HepG2 (cell line): Measurements from ENCODE around the gene LRRC25.

Experiments used
- CREB1 ChIP-seq, 2 experiments: fragments of 450-650 bp in 1 of 2; IDR thresholded peaks; 2 replicates each; pipeline ENCODE4 v1.6.1; 2016 to 2017; ENCODE audit warnings: control low read depth in 1 of 2, mild to moderate bottlenecking in 1 of 2, missing compliant biosample characterization in 1 of 2, missing genetic modification characterization in 1 of 2
- FOXM1 ChIP-seq: sonication (generic); formaldehyde crosslinking; IDR thresholded peaks from 2 replicates; pipeline ENCODE4 v1.5.0; 2020; ENCODE audit warnings: missing genetic modification reagents
- MTA3 ChIP-seq: sonication (generic); formaldehyde crosslinking; IDR thresholded peaks from 2 replicates; pipeline ENCODE4 v1.4.0; 2020; ENCODE audit warnings: missing genetic modification reagents
- ZBTB21 ChIP-seq: sonication (generic); formaldehyde crosslinking; IDR thresholded peaks from 2 replicates; pipeline ENCODE4 v1.4.0; 2020; ENCODE audit warnings: missing genetic modification reagents
- ZNF652 ChIP-seq: IDR thresholded peaks from 2 replicates; pipeline ENCODE4 v1.6.1; 2016; ENCODE audit warnings: low read depth, borderline replicate concordance
- TF ChIP-seq, protein P1 (sequence below): sonication (generic); formaldehyde crosslinking; IDR thresholded peaks from 2 replicates; pipeline ENCODE4 v1.4.0; 2020; ENCODE audit warnings: missing genetic modification reagents

GRCh38 chr19:18408053-18408476, 10.6 kb upstream of the LRRC25 start:
- TF ChIP-seq ZNF652 (CRISPR knock-in tag) (no peak), FOXM1 (CRISPR knock-in tag) (no peak), ZBTB21 (CRISPR knock-in tag) (no peak), MTA3 (CRISPR knock-in tag) (no peak), CREB1 (IDR thresholded peaks at IDR 0.05) (0 out of 2 replicates have a peak, but pooled peaks have one; percentile 13), CREB1 (CRISPR knock-in tag; IDR thresholded peaks at IDR 0.05) (no peak)
- TF ChIP-seq, protein P1, sequence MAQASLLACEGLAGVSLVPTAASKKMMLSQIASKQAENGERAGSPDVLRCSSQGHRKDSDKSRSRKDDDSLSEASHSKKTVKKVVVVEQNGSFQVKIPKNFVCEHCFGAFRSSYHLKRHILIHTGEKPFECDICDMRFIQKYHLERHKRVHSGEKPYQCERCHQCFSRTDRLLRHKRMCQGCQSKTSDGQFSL (CRISPR knock-in tag): no peak
